H9 (cell line): Measurements from ENCODE around the gene ERMN. TPM values are rescaled to one million over a fixed set of nuclear protein-coding genes. Genes with fewer than 3 reads are reported as not detected.

Experiments used
- DNase-seq: peaks from one replicate; pipeline ENCODE4 v3.0.0-alpha.2; 2017
- H2AFZ ChIP-seq: one replicate; pipeline ENCODE4 v1.6.1; 2013; ENCODE audit warnings: mild to moderate bottlenecking, low read length, control low read depth, moderate library complexity
- H2AK5ac ChIP-seq: 2 replicates; pipeline ENCODE4 v1.6.1; 2013; ENCODE audit warnings: low read length, control low read depth, mixed read lengths; ENCODE audit not compliant: insufficient read length
- H2BK120ac ChIP-seq: one replicate; pipeline ENCODE4 v1.6.1; 2013; ENCODE audit warnings: low read depth, mild to moderate bottlenecking, low read length, control low read depth, inconsistent platforms; ENCODE audit not compliant: poor library complexity, severe bottlenecking
- H2BK12ac ChIP-seq: 2 replicates; pipeline ENCODE4 v1.6.1; 2013; ENCODE audit warnings: low read length, control low read depth, mixed read lengths, low read depth; ENCODE audit not compliant: insufficient read length
- H2BK15ac ChIP-seq: 2 replicates; pipeline ENCODE4 v1.6.1; 2013; ENCODE audit warnings: low read depth, low read length, control low read depth
- H2BK20ac ChIP-seq: one replicate; pipeline ENCODE4 v1.6.1; 2013; ENCODE audit warnings: low read depth, mild to moderate bottlenecking, low read length, control low read depth, inconsistent platforms; ENCODE audit not compliant: poor library complexity, severe bottlenecking
- H2BK5ac ChIP-seq: 2 replicates; pipeline ENCODE4 v1.6.1; 2013; ENCODE audit warnings: low read length, control low read depth, mixed read lengths; ENCODE audit not compliant: insufficient read length
- H3K14ac ChIP-seq: 2 replicates; pipeline ENCODE4 v1.6.1; 2013; ENCODE audit warnings: low read length, control low read depth; ENCODE audit not compliant: insufficient read depth
- H3K18ac ChIP-seq: 2 replicates; pipeline ENCODE4 v1.6.1; 2013; ENCODE audit warnings: low read depth, mild to moderate bottlenecking, mixed read lengths, low read length, control low read depth; ENCODE audit not compliant: insufficient read length
- H3K23ac ChIP-seq: 2 replicates; pipeline ENCODE4 v1.6.1; 2013; ENCODE audit warnings: low read length, control low read depth, mixed read lengths, low read depth; ENCODE audit not compliant: insufficient read length
- H3K23me2 ChIP-seq: 2 replicates; pipeline ENCODE4 v1.6.1; 2013; ENCODE audit warnings: low read depth, mild to moderate bottlenecking, mixed read lengths, low read length, control low read depth; ENCODE audit not compliant: insufficient read length, poor library complexity, severe bottlenecking
- H3K27ac ChIP-seq: 2 replicates; pipeline ENCODE4 v1.5.1; 2013; ENCODE audit warnings: low read length, control low read depth, mixed read lengths, low read depth; ENCODE audit not compliant: insufficient read length
- H3K27me3 ChIP-seq: 2 replicates; pipeline ENCODE4 v1.6.1; 2013; ENCODE audit warnings: low read length, control low read depth, inconsistent platforms; ENCODE audit not compliant: insufficient read depth
- H3K4ac ChIP-seq: 2 replicates; pipeline ENCODE4 v1.6.1; 2013; ENCODE audit warnings: low read depth, mild to moderate bottlenecking, control low read depth, inconsistent platforms, low read length, moderate library complexity
- H3K4me1 ChIP-seq: 2 replicates; pipeline ENCODE4 v1.6.1; 2013; ENCODE audit warnings: low read length, control low read depth, inconsistent platforms; ENCODE audit not compliant: insufficient read depth
- H3K4me2 ChIP-seq: 2 replicates; pipeline ENCODE4 v1.6.1; 2013; ENCODE audit warnings: low read length, control low read depth, mixed read lengths; ENCODE audit not compliant: insufficient read length, insufficient read depth
- H3K56ac ChIP-seq: 2 replicates; pipeline ENCODE4 v1.6.1; 2013; ENCODE audit warnings: low read depth, mild to moderate bottlenecking, mixed read lengths, low read length, control low read depth; ENCODE audit not compliant: insufficient read length
- H3K79me1 ChIP-seq: 2 replicates; pipeline ENCODE4 v1.6.1; 2013; ENCODE audit warnings: low read depth, mild to moderate bottlenecking, moderate library complexity, low read length, control low read depth, inconsistent platforms; ENCODE audit not compliant: insufficient read depth, poor library complexity, severe bottlenecking
- H3K79me2 ChIP-seq: 2 replicates; pipeline ENCODE4 v1.6.1; 2013; ENCODE audit warnings: low read length, control low read depth, inconsistent platforms; ENCODE audit not compliant: insufficient read depth
- H3K9ac ChIP-seq: 2 replicates; pipeline ENCODE4 v1.6.1; 2013; ENCODE audit warnings: low read length, control low read depth, mixed read lengths; ENCODE audit not compliant: insufficient read length; ENCODE audit errors: extremely low read depth
- H3K9me3 ChIP-seq: one replicate; pipeline ENCODE4 v1.6.1; 2013; ENCODE audit warnings: low read depth, low read length, inconsistent platforms; ENCODE audit not compliant: control insufficient read depth
- H3T11ph ChIP-seq: one replicate; pipeline ENCODE4 v1.6.1; 2013; ENCODE audit warnings: mild to moderate bottlenecking, low read length, control low read depth, inconsistent platforms
- H4K20me1 ChIP-seq: one replicate; pipeline ENCODE4 v1.6.1; 2013; ENCODE audit not compliant: control insufficient read depth, insufficient read length, insufficient read depth
- H4K5ac ChIP-seq: 2 replicates; pipeline ENCODE4 v1.6.1; 2013; ENCODE audit warnings: low read depth, mild to moderate bottlenecking, mixed read lengths, low read length, control low read depth; ENCODE audit not compliant: insufficient read length
- H4K8ac ChIP-seq: replicated peaks from 2 replicates; pipeline ENCODE4 v1.6.1; 2013; ENCODE audit warnings: low read length, control low read depth, mixed read lengths, low read depth; ENCODE audit not compliant: insufficient read length
- H4K91ac ChIP-seq: 2 replicates; pipeline ENCODE4 v1.6.1; 2013; ENCODE audit warnings: low read depth, mild to moderate bottlenecking, moderate library complexity, mixed read lengths, low read length, control low read depth; ENCODE audit not compliant: insufficient read length
- H3K27ac Mint-ChIP-seq, 3 experiments: 2 replicates in 2 of 3; 3 replicates in 1 of 3; pipeline ENCODE4 v1.8.0; 2020 to 2021; ENCODE audit warnings: mixed read lengths in 3 of 3, mild to moderate bottlenecking in 1 of 3, moderate library complexity in 1 of 3
- H3K27me3 Mint-ChIP-seq: 2 replicates; pipeline ENCODE4 v1.8.0; 2021; ENCODE audit warnings: low read depth, mild to moderate bottlenecking, moderate library complexity, mixed read lengths
- H3K36me3 Mint-ChIP-seq, 3 experiments: 2 replicates in 2 of 3; 3 replicates in 1 of 3; pipeline ENCODE4 v1.8.0; 2020 to 2021; ENCODE audit warnings: low read depth in 3 of 3, mixed read lengths in 3 of 3; ENCODE audit not compliant: insufficient read depth in 1 of 3
- H3K4me1 Mint-ChIP-seq, 2 experiments: 2 replicates each; pipeline ENCODE4 v1.8.0; 2020; ENCODE audit warnings: mixed read lengths in 2 of 2
- H3K4me3 Mint-ChIP-seq, 2 experiments: 2 replicates in 1 of 2; 3 replicates in 1 of 2; pipeline ENCODE4 v1.8.0; 2020 to 2021; ENCODE audit warnings: mild to moderate bottlenecking in 2 of 2, mixed read lengths in 2 of 2, moderate library complexity in 1 of 2
- H3K9me3 Mint-ChIP-seq, 2 experiments: 2 replicates in 1 of 2; 3 replicates in 1 of 2; pipeline ENCODE4 v1.8.0; 2020; ENCODE audit warnings: mild to moderate bottlenecking in 2 of 2, mixed read lengths in 2 of 2, moderate library complexity in 1 of 2
- WGBS: extraction: QIAGEN DNeasy Blood & Tissue Kit; methylation state at CpG from one replicate; pipeline ENCODE4 v1.1.7; 2013; ENCODE audit warnings: missing lambda C conversion rate, low lambda C conversion rate, mixed read lengths; ENCODE audit not compliant: insufficient read length; ENCODE audit errors: extremely low coverage; 5-methylcytosine and 5-hydroxymethylcytosine counted together
- total RNA-seq: library from RNA; stranded (reverse); gene quantifications from 2 replicates; pipeline ENCODE4 v1.2.1, GENCODE V29; 2021
- TF ChIP-seq, protein P1 (sequence below): fragments of 200-600 bp; sonication (generic); conservative IDR thresholded peaks from 3 replicates; pipeline ENCODE4 v1.8.0; 2021; ENCODE audit warnings: antibody characterized with exemption, mild to moderate bottlenecking

ERMN gene
- total RNA-seq, 1 experiment from 2014 or later: 0.48 TPM

GRCh38 chr2:157334335-157334734, 8.7 kb upstream of the ERMN start:
- WGBS: 100% methylated on average over 1 of the region's 4 CpGs
- no peaks in the 10 kb centered on the region for H3K36me3 Mint-ChIP-seq
- Histone ChIP-seq H3T11ph (no peak overlapping the region), H3K23me2 (no peaks in the 10 kb centered on the region), H4K20me1 (no peaks in the 10 kb centered on the region), H3K14ac (no peak overlapping the region), H3K9ac (no peak overlapping the region), H3K4me1 (no peaks in the 10 kb centered on the region), H2BK20ac (no peak overlapping the region), H3K56ac (no peak overlapping the region), H2BK12ac (no peak overlapping the region), H3K4ac (no peak overlapping the region), H3K27me3 (no peaks in the 10 kb centered on the region; the same call in 1 of the 2 replicates), H3K27ac (no peak overlapping the region), H3K23ac (no peak overlapping the region), H4K91ac (no peak overlapping the region), H2AK5ac (no peak overlapping the region), H3K9me3 (no peaks in the 10 kb centered on the region), H3K4me2 (no peak overlapping the region), H3K79me1 (no peaks in the 10 kb centered on the region), H4K8ac (no peak overlapping the region), H2BK120ac (no peak overlapping the region), H2BK5ac (no peak overlapping the region), H3K18ac (no peak overlapping the region), H2AFZ (no peak overlapping the region), H4K5ac (no peak overlapping the region), H3K79me2 (no peaks in the 10 kb centered on the region), H2BK15ac (no peak overlapping the region)
- no peak overlapping the region for H3K27ac Mint-ChIP-seq
- TF ChIP-seq, protein P1, sequence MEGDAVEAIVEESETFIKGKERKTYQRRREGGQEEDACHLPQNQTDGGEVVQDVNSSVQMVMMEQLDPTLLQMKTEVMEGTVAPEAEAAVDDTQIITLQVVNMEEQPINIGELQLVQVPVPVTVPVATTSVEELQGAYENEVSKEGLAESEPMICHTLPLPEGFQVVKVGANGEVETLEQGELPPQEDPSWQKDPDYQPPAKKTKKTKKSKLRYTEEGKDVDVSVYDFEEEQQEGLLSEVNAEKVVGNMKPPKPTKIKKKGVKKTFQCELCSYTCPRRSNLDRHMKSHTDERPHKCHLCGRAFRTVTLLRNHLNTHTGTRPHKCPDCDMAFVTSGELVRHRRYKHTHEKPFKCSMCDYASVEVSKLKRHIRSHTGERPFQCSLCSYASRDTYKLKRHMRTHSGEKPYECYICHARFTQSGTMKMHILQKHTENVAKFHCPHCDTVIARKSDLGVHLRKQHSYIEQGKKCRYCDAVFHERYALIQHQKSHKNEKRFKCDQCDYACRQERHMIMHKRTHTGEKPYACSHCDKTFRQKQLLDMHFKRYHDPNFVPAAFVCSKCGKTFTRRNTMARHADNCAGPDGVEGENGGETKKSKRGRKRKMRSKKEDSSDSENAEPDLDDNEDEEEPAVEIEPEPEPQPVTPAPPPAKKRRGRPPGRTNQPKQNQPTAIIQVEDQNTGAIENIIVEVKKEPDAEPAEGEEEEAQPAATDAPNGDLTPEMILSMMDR: no peak
- no peaks in the 10 kb centered on the region for H3K27me3 Mint-ChIP-seq
- H3K9me3 Mint-ChIP-seq: no peaks in the 10 kb centered on the region
- no peak overlapping the region for H3K4me3 Mint-ChIP-seq
- DNase-seq: no peak
- H3K4me1 Mint-ChIP-seq: peaks cover 4% of the 10 kb centered on the region in 2 experiments; a peak in 2 of 4 replicates
